Mesenchymal stem cell (in vitro differentiated cells and primary cell): ENCODE results near the gene ARSH.
"Not testable (repeated sequence)": the region's sequence is repeated elsewhere in the genome, so short reads cannot be mapped to it uniquely, and the experiment has no call there.

ENCODE experiments used
- DNase-seq: peaks from one replicate; pipeline ENCODE4 v3.0.0-alpha.2; 2013
- H2AFZ ChIP-seq: one replicate; pipeline ENCODE4 v1.6.1; 2013; ENCODE audit warnings: low read depth, mild to moderate bottlenecking, control low read depth, inconsistent platforms, low read length, moderate library complexity
- H2AK5ac ChIP-seq: 2 replicates; pipeline ENCODE4 v1.6.1; 2013; ENCODE audit warnings: low read length, moderate library complexity, mild to moderate bottlenecking, inconsistent platforms; ENCODE audit not compliant: severe bottlenecking
- H2BK120ac ChIP-seq: one replicate; pipeline ENCODE4 v1.6.1; 2013; ENCODE audit warnings: low read depth, mild to moderate bottlenecking, inconsistent platforms, low read length, moderate library complexity
- H2BK12ac ChIP-seq, 2 experiments: one replicate each; pipeline ENCODE4 v1.6.1; 2013; ENCODE audit warnings: inconsistent platforms in 2 of 2, low read length in 2 of 2, mild to moderate bottlenecking in 2 of 2, moderate library complexity in 2 of 2, control low read depth in 1 of 2
- H2BK15ac ChIP-seq: one replicate; pipeline ENCODE4 v1.6.1; 2013; ENCODE audit warnings: mild to moderate bottlenecking, low read depth, inconsistent platforms; ENCODE audit not compliant: poor library complexity, severe bottlenecking
- H2BK5ac ChIP-seq: 2 replicates; pipeline ENCODE4 v1.6.1; 2013; ENCODE audit warnings: low read depth, mild to moderate bottlenecking, low read length, control low read depth, inconsistent platforms; ENCODE audit not compliant: poor library complexity, severe bottlenecking
- H3K14ac ChIP-seq, 2 experiments: one replicate each; pipeline ENCODE4 v1.6.1; 2013; ENCODE audit warnings: inconsistent platforms in 2 of 2, low read length in 2 of 2, control low read depth in 1 of 2, mild to moderate bottlenecking in 1 of 2, moderate library complexity in 1 of 2
- H3K18ac ChIP-seq, 2 experiments: one replicate each; pipeline ENCODE4 v1.6.1; 2013; ENCODE audit warnings: inconsistent platforms in 2 of 2, low read length in 2 of 2, control low read depth in 1 of 2, low read depth in 1 of 2, mild to moderate bottlenecking in 1 of 2
- H3K23ac ChIP-seq, 2 experiments: one replicate each; pipeline ENCODE4 v1.6.1; 2013; ENCODE audit warnings: inconsistent platforms in 2 of 2, low read length in 2 of 2, mild to moderate bottlenecking in 2 of 2, moderate library complexity in 2 of 2, control low read depth in 1 of 2
- H3K27ac ChIP-seq: 2 replicates; pipeline ENCODE4 v1.5.1; 2013; ENCODE audit warnings: mild to moderate bottlenecking, moderate library complexity, low read length, control low read depth, inconsistent platforms; ENCODE audit not compliant: poor library complexity, severe bottlenecking
- H3K27me3 ChIP-seq, 2 experiments: 2 replicates each; pipeline versions ENCODE4 v1.6.1 to v1.7.0; 2013; ENCODE audit warnings: low read length in 2 of 2, mild to moderate bottlenecking in 2 of 2, moderate library complexity in 2 of 2, control low read depth in 1 of 2, inconsistent platforms in 1 of 2; ENCODE audit not compliant: control insufficient read depth in 1 of 2, insufficient read depth in 1 of 2
- H3K36me3 ChIP-seq, 2 experiments: 2 replicates each; pipeline versions ENCODE4 v1.6.1 to v1.7.0; 2013; ENCODE audit warnings: low read length in 2 of 2, control low read depth in 1 of 2, inconsistent platforms in 1 of 2, low read depth in 1 of 2, mild to moderate bottlenecking in 1 of 2; ENCODE audit not compliant: insufficient read depth in 2 of 2, control insufficient read depth in 1 of 2
- H3K4ac ChIP-seq, 2 experiments: one replicate each; pipeline ENCODE4 v1.6.1; 2013; ENCODE audit warnings: inconsistent platforms in 2 of 2, low read length in 2 of 2, mild to moderate bottlenecking in 2 of 2, moderate library complexity in 2 of 2, control low read depth in 1 of 2, low read depth in 1 of 2
- H3K4me1 ChIP-seq: 2 replicates; pipeline ENCODE4 v1.6.1; 2013; ENCODE audit warnings: low read depth, low read length, control low read depth; ENCODE audit not compliant: control insufficient read depth, insufficient read depth
- H3K4me2 ChIP-seq: 2 replicates; pipeline ENCODE4 v1.6.1; 2013; ENCODE audit warnings: low read length, mild to moderate bottlenecking, inconsistent platforms; ENCODE audit not compliant: poor library complexity, severe bottlenecking
- H3K4me3 ChIP-seq, 2 experiments: 2 replicates each; pipeline versions ENCODE4 v1.5.1 to v1.7.0; 2013; ENCODE audit warnings: low read length in 2 of 2, mild to moderate bottlenecking in 2 of 2, control low read depth in 1 of 2, low read depth in 1 of 2; ENCODE audit not compliant: insufficient read depth in 1 of 2
- H3K79me1 ChIP-seq: replicated peaks from 2 replicates; pipeline ENCODE4 v1.6.1; 2013; ENCODE audit warnings: mild to moderate bottlenecking, control low read depth, low read length, inconsistent platforms; ENCODE audit not compliant: poor library complexity, severe bottlenecking
- H3K9ac ChIP-seq: 2 replicates; pipeline ENCODE4 v1.7.0; 2013; ENCODE audit warnings: mild to moderate bottlenecking, low read length, moderate library complexity
- H3K9me3 ChIP-seq: 2 replicates; pipeline ENCODE4 v1.7.0; 2013; ENCODE audit warnings: mild to moderate bottlenecking, low read length; ENCODE audit not compliant: control insufficient read depth
- H4K8ac ChIP-seq: one replicate; pipeline ENCODE4 v1.6.1; 2013; ENCODE audit warnings: inconsistent platforms, mild to moderate bottlenecking, low read length, moderate library complexity
- H4K91ac ChIP-seq: one replicate; pipeline ENCODE4 v1.6.1; 2013; ENCODE audit warnings: mild to moderate bottlenecking, low read length, inconsistent platforms
- WGBS: methylation state at CpG from one replicate; pipeline ENCODE4 v1.1.7; 2013; ENCODE audit warnings: mixed read lengths; 5-methylcytosine and 5-hydroxymethylcytosine counted together

The ARSH gene

DNA sequence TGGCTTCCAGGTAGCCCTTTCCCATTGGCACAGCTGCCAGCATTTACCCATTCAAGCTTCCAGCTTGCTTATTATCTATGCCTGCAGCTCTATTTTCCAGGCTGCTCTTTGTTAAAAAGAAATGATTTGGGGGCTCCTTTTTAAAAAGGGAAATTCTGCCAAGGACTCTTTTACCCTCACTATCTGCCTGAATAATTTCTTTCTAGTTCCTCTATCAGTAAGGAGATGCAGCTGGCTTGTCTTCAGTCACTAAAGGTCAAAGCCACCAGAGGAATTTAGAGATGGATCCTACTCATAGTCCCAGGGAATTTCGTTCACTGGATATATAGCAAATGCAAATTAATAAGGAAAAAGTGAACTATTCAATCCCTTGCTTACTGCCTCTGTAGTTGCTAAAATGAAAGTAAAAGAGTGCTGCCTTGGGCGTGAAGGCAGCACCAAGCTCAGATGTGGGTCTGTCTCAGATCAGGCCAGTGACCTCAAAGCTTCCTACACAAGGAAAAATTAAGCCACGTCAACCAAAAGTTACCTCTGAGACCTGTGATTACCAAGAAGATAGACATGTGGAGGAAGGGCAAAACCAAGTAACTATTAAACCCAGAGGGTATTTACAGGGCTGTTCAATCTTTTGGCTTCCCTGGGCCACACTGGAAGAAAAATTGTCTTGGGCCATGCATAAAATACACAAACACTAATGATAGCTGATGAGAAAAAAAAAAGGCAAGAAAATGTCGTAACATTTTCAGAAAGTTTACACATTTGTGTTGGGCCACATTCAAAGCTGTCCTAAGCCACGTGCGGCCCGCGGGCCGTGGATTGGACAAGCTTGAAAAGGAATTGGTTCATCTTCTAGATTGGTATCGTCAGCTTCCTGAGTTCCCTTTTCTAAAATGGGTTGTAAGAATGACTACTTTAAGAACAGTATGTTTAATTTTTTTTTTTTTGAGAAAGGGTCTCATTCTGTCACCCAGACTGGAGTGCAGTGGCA, 40.2 kb downstream of the ARSH start:
- H2AFZ ChIP-seq = no peak overlapping the region
- H3K4ac ChIP-seq = no peak overlapping the region
- no peak overlapping the region for H3K23ac ChIP-seq
- H3K18ac ChIP-seq = no peak overlapping the region
- peak overlapping the region; percentile 49 for H3K9ac ChIP-seq
- H2BK12ac ChIP-seq = no peak overlapping the region
- H3K14ac ChIP-seq = no peak overlapping the region
- H3K9me3 ChIP-seq = no peaks in the 10 kb centered on the region
- H4K91ac ChIP-seq = no peak overlapping the region
- no peaks in the 10 kb centered on the region for H3K79me1 ChIP-seq
- H3K4me2 ChIP-seq = no peak overlapping the region
- no peak overlapping the region for H2BK5ac ChIP-seq
- H2AK5ac ChIP-seq = no peak overlapping the region
- no peaks in the 10 kb centered on the region for H3K27me3 ChIP-seq
- H3K27ac ChIP-seq = no peak overlapping the region
- peak; percentile 6 for DNase-seq
- WGBS = 97% methylated on average over 8 of the region's 10 CpGs
- no peak overlapping the region for H3K4me3 ChIP-seq
- no peaks in the 10 kb centered on the region for H3K36me3 ChIP-seq
- H3K4me1 ChIP-seq = no peaks in the 10 kb centered on the region
- H4K8ac ChIP-seq = no peak overlapping the region
- H2BK15ac ChIP-seq = no peak overlapping the region
- no peak overlapping the region for H2BK120ac ChIP-seq

DNA sequence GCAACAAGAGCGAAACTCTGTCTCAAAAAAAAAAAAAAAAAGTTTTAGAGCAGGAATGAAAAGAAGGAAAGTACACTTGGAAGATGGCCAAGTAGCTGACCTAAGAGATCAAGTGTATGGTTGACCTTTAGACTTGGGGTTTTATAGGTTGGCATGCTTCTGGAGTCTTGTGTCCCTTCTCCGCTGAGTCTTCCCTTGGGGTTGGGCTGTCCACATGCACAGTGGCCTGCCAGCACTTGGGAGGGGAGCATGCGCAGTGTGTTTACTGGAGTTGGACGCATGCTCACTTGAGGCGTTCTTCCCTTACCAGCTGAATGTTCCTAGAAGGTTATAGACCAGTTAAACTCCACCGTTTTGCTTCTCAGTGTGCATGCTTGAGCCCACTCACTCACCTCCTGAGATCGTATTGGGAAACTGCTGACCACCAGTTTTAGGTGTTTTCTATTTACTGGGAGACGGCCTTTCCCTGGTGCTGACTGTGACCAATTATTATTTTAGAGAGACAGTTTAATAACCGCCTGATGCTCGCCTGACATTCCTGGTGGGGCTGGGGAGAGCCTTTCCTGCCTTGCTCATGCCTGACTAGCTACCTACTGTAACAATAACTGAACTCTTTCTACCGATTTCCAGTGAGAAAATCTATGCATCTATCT, 44.3 kb downstream of the ARSH start:
- H3K4me2 ChIP-seq, DNase-seq, H2BK120ac ChIP-seq, H2AFZ ChIP-seq, H3K36me3 ChIP-seq, H3K4me1 ChIP-seq, H3K9ac ChIP-seq, H3K14ac ChIP-seq, H3K4ac ChIP-seq, H3K23ac ChIP-seq, H3K27ac ChIP-seq, H4K8ac ChIP-seq, H2BK15ac ChIP-seq, H3K27me3 ChIP-seq, H2BK12ac ChIP-seq, H2AK5ac ChIP-seq, H2BK5ac ChIP-seq, H3K18ac ChIP-seq, H3K79me1 ChIP-seq, H3K4me3 ChIP-seq, H3K9me3 ChIP-seq, H4K91ac ChIP-seq: not testable (repeated sequence)
- 80% methylated on average over 2 of the region's 11 CpGs for WGBS

DNA sequence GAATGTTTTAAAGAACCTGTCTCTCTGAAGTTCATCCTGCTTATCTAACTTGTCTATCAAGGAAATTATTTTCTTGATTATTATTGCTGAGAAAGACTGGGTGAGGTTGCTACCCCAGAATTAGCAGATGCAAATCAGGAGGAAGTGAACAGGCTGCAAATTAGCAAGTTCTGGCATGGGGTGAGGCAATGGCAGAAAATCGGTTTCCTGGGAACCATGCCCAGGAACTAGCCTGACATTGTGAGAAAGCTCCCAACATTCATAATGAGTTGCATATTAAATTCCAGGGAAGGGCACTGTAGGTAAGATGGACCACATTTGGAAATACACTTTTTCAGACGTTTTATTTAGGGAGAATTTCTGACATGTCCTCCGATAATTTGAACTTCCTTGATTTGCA, 46.5 kb downstream of the ARSH start:
- Histone ChIP-seq H3K36me3 (no peaks in the 10 kb centered on the region), H3K14ac (no peak overlapping the region), H2BK12ac (no peak overlapping the region), H3K27me3 (no peaks in the 10 kb centered on the region), H3K4me1 (no peaks in the 10 kb centered on the region), H2BK120ac (no peak overlapping the region), H4K8ac (no peak overlapping the region), H3K27ac (no peak overlapping the region), H3K4ac (no peak overlapping the region), H2BK15ac (no peak overlapping the region), H3K4me3 (no peak overlapping the region), H3K23ac (no peak overlapping the region), H3K79me1 (no peaks in the 10 kb centered on the region), H3K9ac (no peak overlapping the region), H2AK5ac (no peak overlapping the region), H2BK5ac (no peak overlapping the region), H3K9me3 (no peaks in the 10 kb centered on the region), H2AFZ (no peak overlapping the region), H4K91ac (no peak overlapping the region), H3K4me2 (no peak overlapping the region), H3K18ac (no peak overlapping the region)
- no peak for DNase-seq
- 79% methylated on average over 2 of the region's 3 CpGs for WGBS

DNA sequence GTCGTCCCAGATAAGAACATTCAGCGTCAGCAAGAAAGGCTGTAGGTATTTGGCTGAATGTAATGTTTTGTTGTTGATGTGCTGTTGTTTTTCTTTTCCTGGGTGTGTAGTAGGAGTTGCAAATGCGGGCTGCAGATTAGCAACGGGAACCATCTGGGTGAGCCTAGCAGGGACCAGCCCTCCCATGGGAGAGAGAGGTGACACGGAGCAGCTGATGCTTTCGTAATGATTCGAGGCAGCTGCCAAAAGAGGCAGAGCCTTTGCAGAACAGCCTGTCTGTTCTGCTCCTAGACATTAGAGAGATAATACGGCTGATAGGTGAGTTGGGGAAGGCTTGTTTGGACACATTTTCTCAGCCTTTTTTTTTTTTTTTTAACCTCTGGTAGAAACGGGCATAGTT, 60.2 kb downstream of the ARSH start:
- Histone ChIP-seq H3K23ac (no peak overlapping the region), H3K4me3 (no peak overlapping the region), H3K18ac (no peak overlapping the region), H2AFZ (no peak overlapping the region), H4K8ac (no peak overlapping the region), H3K4me2 (no peak overlapping the region), H3K79me1 (no peaks in the 10 kb centered on the region), H3K27ac (no peak overlapping the region), H4K91ac (no peak overlapping the region), H2AK5ac (no peak overlapping the region), H2BK120ac (no peak overlapping the region), H2BK12ac (no peak overlapping the region), H3K4me1 (no peaks in the 10 kb centered on the region), H3K9me3 (no peaks in the 10 kb centered on the region), H2BK5ac (no peak overlapping the region), H3K27me3 (no peaks in the 10 kb centered on the region), H3K36me3 (no peaks in the 10 kb centered on the region), H3K14ac (no peak overlapping the region), H3K9ac (no peak overlapping the region), H3K4ac (no peak overlapping the region), H2BK15ac (no peak overlapping the region)
- DNase-seq = peak; percentile 3
- 59% methylated on average over 7 of the region's 9 CpGs for WGBS
